Stimulated activated CD8-positive, alpha-beta memory T cell treated with anti-CD3 and anti-CD28 coated beads, Interleukin-4, amount 100 ng/mL, for 24 hours (primary cell): ENCODE measurements around the gene DUSP7.
A peak's percentile ranks its signal among the peaks of the same experiment; 100 is the strongest.

Experiments used
- DNase-seq: peaks from one replicate; pipeline ENCODE4 v3.0.0-alpha.2; 2020; ENCODE audit warnings: low read depth

DUSP7 gene

DNA sequence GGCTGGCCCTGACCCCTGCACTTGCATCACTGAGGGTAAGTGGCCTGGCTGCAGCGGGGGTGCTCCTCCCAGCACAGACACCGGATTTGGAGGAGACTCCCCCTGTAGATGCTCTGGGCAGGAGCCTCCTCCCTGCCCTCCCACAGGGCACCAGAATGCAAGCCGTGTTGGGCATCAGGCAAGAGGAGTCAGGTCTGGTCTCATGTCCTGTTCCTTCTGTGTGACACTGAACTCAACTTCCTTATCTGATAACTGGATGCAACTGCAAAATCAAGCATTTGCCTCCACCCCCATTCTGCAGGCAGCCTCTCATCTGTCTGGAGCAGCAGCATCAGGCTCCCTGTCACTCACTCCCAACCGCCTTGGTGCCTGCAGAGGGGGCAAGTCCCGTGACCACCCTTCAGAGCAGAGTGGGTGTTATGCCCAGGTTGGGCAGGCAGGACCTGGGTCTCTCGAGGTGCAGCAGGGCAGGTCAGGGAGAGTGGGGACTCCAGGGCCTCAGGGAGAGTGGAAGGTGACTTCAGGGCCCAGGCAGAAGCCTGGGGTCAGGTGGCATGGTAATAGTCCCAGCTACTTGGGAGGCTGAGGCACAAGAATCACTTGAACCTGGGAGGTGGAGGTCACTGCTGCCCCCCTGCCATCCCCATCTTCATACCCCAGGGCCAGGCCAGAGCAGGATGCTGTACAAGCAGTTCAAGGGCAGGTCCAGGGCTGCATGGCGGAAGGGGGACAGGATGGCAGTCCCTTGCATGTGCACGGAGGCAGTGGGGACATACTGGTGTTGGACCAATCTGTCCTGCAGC is 50.2 kb downstream of the DUSP7 start:
- no peak for DNase-seq

DNA sequence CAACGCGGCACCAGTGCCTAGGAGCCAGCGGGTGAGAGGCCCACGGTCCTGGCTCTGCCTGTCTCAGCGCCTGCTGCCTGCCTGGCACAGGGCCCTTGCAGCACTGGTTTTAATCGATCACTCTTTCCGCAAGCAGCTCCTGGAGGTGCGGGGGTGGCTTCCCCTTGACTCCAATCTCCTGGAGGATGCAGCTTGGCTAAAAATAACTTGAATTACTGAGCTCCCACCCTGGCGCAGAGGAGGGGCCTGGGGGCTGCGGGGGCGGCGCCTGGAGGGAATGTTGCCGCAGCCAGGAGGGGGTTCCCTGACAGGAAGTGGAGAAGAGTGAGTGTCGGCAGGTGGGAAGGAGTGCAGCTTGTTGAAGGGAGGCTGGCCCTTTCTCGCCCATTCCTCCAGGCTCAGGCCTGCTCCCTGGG is 50.8 kb downstream of the DUSP7 start:
- no peak for DNase-seq

DNA sequence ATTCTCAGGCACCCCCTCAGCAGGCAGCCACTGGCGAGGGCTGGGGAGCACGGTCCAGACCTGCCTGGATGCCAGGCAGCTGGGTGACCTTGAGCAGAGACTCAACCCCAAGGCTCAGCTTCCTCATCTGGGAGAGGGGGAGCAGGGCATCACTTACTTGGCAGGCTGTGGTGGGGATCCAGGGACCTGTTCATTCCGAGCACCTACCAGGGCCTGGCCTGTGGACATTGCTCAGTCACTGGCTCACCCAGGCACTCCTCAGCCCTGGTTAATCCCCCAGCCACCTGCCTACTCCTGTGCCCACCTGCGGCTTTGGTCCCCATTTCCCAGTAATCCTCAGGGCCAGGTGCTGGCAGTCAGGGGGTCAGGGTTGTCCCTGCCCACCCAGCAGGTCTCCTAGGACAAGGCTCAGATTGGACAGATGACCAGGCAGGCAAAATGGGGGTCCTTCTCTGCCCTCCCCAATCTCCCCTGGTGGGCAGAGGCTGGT is 51.4 kb downstream of the DUSP7 start:
- no peak for DNase-seq

DNA sequence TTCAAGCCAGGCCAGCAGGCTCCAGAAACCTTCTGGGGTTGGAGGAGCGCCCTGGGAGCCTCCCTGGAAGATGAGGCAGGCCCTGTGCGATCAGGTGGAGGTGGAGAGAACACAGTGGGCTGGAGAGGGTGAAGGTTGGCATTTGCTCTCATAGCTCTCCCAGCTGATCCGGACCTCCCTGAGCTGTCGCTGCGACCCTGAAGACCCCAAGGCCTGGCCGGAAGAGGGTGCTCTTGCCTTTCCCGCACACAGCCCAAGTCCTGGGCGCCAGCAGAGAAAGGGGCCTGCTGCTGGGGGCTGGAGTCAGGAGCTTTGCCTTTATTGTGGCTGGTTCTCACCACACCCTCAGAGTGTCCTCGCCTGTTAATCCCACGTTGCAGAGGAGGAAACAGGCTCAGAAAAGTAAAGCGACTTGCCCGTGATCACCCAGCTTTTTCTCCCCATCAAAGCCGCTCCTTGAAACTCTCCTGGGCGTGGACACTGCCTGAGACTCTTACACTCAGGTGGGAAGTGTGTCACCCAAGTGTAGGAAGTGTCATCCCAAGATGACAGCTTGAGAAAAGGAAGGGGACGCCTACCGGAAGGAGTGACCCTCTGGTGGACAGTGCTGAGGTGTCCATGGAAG is 52.1 kb downstream of the DUSP7 start:
- no peak for DNase-seq

DNA sequence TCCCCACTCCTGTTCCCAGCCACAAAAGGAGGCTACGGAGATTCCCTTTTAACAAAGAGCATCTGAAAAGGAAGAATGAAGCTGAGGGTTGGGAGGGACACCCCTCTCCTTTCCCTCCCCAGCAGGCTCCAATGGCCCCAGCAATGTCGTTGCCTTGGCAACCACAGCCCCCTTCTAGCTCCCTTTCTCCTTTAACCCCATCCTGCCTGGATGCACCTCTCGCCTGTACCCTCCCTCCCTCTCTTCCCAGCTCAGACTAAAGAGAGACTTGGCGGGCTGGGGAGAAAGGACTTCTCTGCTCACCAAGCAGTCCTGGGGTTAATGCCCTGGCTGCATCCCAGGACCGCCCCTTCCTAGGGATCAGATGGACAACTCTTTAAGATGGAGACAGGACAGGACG is 53.6 kb downstream of the DUSP7 start:
- no peak for DNase-seq

DNA sequence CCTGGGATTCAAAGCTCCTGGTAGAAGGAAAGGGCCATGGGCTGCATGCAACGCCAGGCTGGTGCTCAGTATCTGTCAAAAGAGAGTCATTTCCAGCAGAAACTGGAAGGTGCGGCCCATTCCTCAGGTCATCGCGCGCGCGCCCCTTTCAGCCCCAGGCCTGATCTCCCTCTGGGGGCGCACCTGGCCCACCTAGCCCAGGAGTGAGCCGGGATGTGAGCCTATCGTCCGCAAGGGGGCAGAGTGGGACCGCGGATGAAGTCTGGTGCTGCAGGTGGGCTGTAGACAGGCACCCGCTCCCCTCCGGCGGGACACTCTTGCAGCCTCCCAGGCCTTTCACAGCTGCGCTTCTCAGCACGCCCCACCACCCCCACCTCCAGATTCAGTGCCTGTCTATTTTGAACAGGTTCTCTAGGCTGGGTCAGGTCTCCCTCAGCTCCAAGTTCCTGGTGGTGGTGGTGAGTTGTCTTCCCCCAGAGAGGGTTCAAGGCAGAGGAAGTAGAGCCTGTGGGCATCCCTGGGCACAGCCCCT is 54.9 kb downstream of the DUSP7 start:
- DNase-seq = peak; percentile 75

DNA sequence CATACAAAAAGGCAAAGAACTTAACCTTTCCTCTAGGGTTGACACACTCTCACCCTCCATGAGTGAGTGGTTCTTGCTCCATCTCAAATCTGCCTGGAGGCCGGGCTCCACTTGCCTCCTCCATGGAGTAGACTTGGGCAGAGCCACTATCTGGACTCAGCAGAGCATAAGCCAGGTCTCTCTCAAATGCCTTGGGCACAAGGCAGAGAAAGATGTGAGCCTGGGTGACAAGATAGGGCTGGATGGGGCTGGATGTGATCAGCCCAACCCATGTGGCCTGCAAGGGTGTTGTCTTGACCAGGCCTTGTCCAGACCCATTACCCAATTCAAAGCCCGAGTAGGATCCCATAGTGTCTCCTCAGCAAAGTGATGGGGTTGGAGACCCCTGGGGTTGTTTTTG is 56.5 kb downstream of the DUSP7 start:
- no peak for DNase-seq
